HG03565 (cell line): ENCODE data around the gene CHMP1A.
"Not testable (repeated sequence)": the region's sequence is repeated elsewhere in the genome, so short reads cannot be mapped to it uniquely, and the experiment has no call there.

Experiments used
- ATAC-seq: cut with Tn5 transposase; IDR thresholded peaks from one replicate; pipeline ENCODE4 v1.9.1; 2021; ENCODE audit warnings: mild to moderate bottlenecking, moderate library complexity; ENCODE audit not compliant: unreplicated experiment

Gene CHMP1A

DNA sequence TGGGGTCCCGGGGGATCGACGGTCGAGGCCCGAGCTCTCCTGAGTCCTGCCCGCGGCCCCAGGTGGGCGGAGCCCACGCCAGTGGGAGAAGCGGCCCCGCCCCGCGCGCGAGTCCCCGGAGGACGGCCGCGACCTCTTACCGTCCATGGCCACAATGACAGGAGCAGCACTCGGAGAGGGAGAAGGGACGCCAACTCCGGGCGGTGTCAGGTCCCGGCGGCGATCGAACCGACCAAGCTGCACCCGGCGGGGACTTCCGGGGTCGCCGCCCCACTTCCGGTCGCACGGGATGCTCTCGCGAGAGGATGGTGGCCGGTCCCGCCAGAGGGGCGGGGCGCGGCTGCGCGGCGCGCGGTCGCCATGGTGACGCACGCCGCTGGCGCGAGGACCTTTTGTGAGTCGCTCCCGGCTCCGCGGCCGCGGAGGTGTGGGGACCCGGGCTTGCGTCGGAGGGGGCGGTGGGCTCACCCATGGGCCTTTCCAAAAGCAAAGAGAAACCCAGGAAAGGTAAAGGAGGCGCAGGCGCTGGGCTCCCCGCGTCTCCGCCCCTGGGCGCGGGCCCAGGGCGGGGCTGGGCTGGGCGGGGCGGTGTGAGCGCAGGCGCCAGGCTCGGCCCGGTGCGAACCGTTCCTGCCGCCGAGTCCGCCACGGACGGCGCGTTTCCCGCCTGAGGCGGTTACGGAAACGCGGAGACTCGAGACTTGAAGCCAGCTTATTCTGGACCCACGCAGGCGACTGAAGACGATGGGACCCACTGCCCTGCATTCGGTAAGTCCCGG, at the start of gene CHMP1A, which contains the start of gene SPATA33:
Gene CHMP1A, minus strand, starts transcription at position 267 of the 779 bp plus-strand sequence. Its CDS starts 120 bp downstream, at position 147.
Gene SPATA33, plus strand, starts transcription at position 395 of the 779 bp plus-strand sequence. Its CDS starts 76 bp downstream, at position 471.
- ATAC-seq, result peak; percentile 91

DNA sequence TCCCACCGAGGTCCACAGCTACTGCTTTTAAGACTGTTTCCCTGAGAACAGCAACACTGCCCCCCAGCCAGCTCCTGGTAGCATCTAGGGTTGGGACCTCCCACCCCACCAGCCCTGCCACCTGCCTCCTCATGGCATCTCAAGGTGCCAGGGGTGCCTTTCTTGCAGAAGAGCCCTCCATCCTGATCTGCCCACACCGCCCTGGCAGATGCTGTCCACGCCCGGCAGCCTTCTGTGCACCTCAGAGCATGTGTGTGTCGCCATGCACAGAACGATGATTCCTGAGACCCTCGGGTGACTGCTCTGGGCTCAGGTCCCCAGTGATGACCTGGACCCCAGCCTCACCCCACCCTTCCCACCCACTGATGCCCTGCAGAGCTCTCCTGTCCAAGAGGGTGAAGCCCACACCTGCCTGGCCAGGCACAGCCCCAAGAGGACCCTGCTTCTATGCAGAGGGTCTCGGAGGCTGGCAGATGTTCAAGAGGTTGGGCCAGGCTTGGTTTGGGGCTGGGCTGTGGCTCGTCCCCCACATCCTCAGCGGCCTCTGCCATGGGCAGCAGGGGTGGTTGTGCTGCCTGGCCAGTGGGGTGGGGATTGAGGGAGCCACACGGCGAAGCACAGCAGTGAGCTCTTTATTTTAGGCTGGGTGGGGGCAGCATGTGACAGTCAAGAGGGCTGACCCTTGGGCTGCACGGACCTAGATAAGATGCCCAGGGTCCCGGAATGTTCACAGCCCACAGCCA, 49.2 kb upstream of the CHMP1A start:
- no peak for ATAC-seq

GRCh38 chr16:89705006-89705405, 47.5 kb upstream of the CHMP1A start:
- no peak for ATAC-seq

DNA sequence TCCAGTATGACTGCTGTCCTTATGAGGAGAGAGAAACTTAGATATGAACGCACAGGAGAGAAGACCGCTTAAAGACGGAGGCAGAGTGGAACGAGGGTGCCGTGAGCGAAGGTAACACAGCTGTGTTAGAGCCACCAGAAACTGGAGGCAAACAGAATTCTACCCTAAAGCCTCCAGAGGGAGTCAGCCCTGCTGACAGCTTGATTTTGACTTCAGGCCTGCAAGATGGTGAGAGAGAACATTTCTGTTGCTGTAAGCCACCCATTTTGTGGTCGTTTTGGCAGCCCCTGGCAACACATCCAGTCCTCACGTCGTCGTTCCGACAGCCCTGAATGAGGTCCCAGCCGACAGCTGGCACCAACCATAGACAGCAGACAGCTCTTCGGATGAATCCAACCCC, 46.8 kb upstream of the CHMP1A start:
- no peak for ATAC-seq

DNA sequence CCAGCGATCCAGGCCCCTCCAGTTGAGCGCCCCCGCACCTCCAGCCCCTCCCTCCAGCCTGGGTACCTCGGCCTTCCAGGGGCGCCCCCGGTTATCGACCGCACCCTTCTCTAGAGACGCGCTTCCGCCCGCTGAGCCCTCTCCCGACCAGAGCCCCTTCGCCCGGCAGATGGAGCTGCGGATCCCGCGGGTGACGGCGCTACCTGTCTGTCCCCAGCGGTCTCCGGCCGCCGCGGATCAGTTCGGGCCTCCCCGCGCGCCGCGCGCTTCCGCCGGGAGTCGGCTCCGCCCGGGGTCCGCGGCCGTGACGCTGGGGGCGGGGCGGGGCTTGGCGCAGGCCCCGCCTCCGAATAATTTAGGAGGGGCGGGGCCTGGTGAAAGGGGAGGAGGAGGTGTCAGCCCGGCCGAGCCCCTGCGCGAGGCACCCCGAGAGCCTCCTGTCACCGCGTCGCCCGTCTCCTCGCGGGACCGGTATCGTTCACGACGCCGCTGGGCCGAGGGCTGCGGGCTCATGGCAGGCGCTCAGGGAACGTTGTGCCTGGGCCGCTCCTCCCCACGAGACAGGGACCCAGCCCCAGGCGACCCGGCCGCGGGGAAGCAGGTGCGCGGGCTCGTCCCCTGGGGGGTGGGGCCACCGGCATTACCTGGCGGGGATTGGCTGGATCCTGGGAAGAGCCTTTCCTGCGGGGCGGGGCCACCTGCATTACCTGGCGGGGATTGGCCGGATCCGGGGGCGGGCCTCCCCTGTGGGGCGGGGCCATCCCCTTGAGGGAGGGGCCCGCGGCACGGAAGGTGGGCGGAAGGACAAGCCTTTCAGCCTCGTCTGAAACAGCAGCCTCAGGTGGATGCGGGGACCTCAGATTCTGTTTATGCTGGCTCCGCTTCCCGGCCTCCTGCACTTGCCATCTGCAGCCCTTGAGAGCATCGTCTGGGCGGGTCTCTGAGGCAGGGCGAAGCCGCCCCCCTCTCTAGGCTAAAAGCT, 44.2 kb upstream of the CHMP1A start, which contains the start of gene SPATA2L:
Gene SPATA2L, minus strand, starts transcription at position 281 of the 982 bp plus-strand sequence. CDS start 473 bp downstream, outside the sequence.
- ATAC-seq, result peak; percentile 47

DNA sequence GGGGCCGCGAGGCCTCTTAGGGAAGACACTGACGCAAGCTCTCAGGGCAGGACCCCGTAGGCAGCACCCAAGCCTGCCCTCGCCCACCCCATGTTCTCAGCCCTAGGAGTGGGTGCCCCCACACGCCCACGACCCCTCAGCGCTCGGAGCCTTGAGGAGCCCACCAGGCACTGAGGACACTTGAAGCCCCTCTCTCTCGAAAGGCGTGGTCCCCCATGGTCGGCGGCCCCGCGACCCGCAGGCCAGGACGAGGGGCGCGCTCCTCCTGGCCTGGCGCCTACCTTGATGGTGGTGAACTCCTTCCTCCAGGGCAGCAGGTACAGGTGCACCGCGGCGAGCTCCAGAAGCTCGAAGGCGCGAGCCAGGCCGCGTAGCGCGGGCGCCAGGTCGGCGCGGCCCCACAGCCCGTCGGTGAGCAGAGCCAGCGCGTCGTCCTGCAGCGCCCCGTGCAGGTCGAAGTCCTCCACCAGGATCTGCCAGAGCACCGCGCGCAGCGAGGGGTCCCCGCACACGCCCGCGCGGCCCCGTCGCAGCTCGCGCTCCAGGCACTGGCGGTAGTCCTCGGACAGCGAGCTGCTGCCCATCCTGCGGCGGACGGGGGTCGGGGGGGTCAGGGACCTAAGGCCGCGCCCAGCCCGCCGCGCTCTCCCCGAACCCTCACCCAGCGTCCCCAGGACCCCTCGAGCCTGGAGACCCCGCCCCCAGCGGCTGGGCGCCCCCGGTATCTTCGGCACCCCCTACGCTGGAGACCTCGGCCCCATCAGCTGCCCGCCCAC, 43.3 kb upstream of the CHMP1A start:
- no peak for ATAC-seq

DNA sequence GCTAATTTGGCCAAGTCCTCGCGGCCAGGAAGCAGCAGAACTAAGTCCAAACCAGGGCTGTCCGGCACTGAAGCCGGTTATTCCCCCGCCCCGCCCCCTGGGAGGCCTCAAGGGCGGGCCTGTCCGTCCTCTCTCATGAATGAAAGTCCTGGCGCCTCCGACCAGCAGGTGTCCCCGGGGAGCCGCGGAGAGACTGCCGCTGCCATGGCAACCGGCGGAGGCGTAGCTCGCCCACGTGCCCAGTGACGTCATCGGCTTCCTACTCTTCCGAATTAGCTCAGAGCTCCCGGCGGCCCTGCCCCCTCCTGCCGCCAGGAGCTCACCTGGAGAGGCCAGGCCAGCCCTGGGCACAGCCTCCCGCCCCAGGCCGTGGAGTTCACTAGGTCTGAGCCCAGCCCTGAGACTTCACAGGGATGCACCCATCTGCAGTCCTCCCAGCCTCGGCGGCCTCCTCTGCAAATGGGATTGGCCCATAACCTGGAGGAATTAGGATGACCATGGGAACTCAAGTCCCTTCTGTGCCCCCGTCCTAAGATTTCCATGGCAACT, 42.7 kb upstream of the CHMP1A start:
- peak; percentile 32 for ATAC-seq

DNA sequence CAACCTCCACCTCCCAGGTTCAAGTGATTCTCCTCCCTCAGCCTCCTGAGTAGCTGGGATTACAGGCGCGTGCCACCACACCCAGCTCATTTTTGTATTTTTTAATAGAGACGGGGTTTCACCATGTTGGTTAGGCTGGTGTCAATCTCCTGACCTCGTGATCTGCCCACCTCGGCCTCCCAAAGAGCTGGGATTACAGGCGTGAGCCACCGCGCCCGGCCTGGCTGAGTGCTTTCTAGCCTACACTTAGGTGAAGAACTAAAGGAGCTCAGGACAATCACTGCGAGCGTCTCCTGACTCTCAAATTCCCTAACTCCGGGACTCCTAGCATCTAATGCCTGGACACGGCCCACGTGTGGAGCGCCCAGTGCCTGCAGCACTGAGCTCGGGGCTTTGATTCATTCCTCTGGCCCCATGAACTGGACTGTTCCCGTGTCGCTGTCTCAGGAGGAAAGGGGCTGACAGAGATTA, 42.2 kb upstream of the CHMP1A start:
- not testable (repeated sequence) for ATAC-seq

- ATAC-seq, result not testable (repeated sequence)
Measured at GRCh38 chr16:89698717-89699116, 41.2 kb upstream of the CHMP1A start.

DNA sequence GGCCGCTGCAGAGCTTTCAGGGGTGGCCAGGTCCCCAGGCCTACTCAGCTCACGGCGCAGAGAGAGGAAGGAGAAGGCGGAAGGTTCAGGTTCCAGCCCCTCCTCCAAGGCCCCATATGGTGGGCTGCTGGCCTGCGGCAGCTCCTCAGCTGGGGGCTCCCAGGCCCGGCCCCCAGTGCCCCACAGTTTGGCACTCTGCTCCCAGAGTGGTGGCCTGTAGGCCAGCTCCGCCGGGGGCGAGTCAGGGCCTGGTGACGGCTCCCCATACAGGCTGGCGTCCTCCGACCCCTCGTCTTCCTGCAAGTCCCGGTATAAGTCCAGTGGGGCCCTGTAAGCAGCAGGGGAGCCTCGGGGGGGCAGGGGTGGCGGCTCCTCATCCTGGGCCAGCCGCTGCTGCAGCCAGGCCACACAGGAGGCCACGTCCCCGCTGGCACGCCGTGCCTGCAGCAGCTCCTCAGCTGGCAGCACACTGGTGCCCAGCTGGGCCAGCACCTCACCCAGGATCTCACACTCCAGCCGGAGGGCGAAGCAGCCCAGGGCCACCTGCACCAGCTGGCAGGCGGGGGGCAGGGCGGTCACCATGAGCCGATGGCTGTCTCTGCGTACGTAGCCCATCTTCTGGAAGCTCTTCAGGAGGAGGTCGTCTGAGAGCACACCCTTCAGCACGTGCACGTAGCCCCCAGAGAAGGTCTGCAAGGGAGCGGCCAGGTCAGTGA, 40.3 kb upstream of the CHMP1A start:
- ATAC-seq, result no peak

- no peak for ATAC-seq
Measured at GRCh38 chr16:89697161-89697615, 39.7 kb upstream of the CHMP1A start.

- no peak for ATAC-seq
Measured at GRCh38 chr16:89696670-89697128, 39.2 kb upstream of the CHMP1A start.

- no peak for ATAC-seq
Measured at GRCh38 chr16:89695875-89696669, 38.6 kb upstream of the CHMP1A start.

DNA sequence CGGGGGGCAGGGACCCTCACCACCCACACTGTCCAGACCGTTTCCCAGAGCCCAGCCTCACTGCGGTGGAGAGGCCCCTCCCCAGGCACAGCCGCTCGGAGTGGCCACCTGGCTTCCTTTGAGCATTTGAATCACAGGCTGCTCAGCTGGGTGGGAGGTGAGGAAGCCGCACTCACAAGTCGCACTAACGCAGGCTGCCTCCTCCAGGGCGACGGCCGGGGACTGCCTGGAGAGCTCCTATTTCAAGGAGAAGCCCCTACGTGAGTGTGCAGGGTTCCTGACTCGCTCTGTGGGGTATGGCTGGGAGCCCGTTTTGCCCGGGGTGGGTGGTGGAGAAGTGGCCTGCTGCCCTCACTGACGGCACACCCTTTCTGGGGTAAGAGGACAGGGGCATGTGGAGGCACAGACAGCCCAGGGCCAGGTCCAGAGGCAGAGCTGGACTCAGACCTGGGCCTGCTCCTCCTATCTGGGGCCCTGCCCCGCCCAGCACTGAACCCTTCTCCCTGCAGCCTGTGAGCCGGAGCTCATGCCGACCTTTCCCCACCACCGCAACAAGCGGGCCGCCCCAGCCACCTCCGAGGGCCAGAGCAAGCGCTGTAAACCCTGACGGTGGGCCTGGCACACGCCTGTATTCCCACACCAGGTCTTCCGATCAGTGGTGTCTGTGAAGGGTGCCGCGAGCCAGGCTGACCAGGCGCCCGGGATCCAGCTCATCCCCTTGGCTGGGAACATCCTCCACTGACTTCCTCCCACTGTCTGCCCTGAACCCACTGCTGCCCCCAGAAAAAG, 37.8 kb upstream of the CHMP1A start:
- no peak for ATAC-seq

GRCh38 chr16:89694784-89695085, 37.2 kb upstream of the CHMP1A start:
- not testable (repeated sequence) for ATAC-seq

DNA sequence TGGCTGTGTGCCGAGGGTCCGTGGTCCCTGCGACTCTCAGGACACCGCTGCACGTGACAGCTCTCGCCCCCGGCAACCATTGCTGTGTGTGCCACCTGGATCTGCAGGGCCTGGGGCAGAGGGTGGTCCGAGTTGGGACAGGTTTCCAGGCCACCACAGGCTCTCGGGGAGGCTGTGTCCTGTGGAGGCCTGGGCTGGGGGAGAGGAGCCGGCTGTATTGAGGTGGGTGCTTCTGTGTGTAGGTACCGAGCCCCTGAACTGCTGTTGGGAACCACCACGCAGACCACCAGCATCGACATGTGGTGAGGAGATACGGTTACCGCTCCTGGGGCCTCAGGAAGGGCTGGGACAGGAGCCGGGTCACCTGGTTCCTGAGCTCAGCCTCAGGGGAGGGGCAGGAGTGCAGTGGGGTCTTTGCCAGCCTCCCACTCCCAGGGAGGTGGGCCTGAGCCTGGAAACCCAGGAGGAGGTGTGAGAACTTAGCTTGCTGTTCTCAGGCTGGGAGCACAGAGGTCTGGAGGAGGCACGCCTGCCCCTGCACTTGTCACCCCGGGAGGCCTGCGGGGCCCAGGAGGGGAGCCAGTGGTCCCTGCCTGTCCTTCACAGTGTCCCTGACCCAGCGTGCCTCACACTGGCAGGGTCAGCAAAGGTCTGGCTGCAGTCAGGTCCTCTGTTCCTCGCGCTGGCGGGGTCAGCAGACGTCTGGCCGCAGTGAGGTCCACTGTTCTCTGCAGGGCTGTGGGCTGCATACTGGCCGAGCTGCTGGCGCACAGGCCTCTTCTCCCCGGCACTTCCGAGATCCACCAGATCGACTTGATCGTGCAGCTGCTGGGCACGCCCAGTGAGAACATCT, 36.6 kb upstream of the CHMP1A start:
- no peak for ATAC-seq
